ENCODE measurements around the gene HDAC4. TPM values are rescaled to one million over a fixed set of nuclear protein-coding genes. Genes with fewer than 3 reads are reported as not detected.

The HDAC4 gene
- polyA plus RNA-seq, 1 experiment, result 4.4 TPM

DNA sequence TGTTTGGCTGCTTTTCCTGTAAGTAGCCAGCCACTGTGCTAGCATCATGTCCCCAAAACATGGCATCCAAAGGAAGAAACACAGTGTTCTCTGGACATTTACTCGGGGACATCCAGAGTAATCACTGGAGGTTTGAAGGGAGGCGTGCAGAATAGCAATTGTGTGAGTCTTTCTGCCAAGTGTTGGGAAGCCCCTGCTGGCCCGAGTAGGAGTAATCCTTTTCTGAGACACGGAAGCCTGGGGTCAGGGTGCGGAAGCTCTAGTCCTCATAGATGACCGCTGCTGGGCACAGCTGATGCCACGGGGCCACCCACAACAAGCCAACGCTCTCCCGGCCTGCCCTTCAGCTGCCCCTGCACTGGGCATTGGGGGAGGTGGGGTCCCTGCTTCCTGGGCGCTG, 24.8 kb upstream of the HDAC4 start:
- Histone ChIP-seq H3K27me3 (ENCODE audit: control insufficient read depth, insufficient read depth, low read length) (peaks cover 3% of the 10 kb centered on the region; the same call in 1 of the 2 replicates), H3K36me3 (ENCODE audit: control insufficient read depth, insufficient read depth, low read length) (no peaks in the 10 kb centered on the region), H3K4me3 (ENCODE audit: low read depth, low read length) (no peak overlapping the region)
- DNase-seq (ENCODE audit: low read depth), result no peak
- ChIA-PET POLR2A (no interaction called here), CTCF (interaction anchor here (0.7 to 1.2 kb wide), 2 partner anchors 15 to 281 kb away, joined by 3 read pairs; no protein-coding TSS in a partner anchor)
- TF ChIP-seq, protein P1, sequence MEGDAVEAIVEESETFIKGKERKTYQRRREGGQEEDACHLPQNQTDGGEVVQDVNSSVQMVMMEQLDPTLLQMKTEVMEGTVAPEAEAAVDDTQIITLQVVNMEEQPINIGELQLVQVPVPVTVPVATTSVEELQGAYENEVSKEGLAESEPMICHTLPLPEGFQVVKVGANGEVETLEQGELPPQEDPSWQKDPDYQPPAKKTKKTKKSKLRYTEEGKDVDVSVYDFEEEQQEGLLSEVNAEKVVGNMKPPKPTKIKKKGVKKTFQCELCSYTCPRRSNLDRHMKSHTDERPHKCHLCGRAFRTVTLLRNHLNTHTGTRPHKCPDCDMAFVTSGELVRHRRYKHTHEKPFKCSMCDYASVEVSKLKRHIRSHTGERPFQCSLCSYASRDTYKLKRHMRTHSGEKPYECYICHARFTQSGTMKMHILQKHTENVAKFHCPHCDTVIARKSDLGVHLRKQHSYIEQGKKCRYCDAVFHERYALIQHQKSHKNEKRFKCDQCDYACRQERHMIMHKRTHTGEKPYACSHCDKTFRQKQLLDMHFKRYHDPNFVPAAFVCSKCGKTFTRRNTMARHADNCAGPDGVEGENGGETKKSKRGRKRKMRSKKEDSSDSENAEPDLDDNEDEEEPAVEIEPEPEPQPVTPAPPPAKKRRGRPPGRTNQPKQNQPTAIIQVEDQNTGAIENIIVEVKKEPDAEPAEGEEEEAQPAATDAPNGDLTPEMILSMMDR (IDR thresholded peaks at IDR 0.05; ENCODE audit: insufficient read depth, low read depth, low read length), result no peak

DNA sequence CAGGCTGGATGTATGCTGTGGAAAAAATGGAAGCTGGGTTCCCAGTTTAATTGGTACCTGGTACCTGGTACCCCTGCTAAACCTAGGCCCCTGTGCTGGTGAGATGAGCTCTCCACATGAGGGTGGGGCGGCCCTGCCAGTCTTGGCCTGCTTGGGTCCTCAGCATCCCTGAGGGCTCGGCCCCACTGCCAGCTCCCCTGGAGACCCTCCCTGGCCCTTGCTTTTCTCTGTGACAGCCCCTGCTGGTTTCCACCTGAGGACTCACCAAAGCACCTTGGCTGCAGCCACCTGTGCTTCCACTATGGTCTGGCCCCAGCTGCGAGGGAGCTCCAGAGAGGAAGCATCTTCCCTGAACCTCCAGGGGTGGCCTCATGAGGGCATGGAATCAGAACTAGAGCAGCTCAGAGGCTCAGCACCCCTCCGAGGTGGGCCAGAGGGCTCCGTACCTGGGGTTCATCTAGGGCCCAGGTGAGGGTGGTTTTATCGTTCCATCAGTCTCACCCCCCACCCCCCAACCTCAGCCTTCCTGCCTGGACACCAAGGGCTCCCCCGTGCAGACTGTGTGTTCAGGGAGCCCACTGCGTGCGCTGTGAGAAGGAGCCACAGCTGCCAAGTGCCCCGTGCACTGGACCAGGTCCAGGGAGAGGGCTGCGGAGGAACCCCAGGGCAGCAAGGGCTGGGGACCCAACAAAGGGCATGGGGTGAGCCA, 23.7 kb upstream of the HDAC4 start:
- CTCF ChIA-PET, result interaction anchor here (1.1 kb wide), 1 partner anchor 499 kb away, joined by 3 read pairs; no protein-coding TSS in a partner anchor
- TF ChIP-seq, protein P1 (IDR thresholded peaks at IDR 0.05; ENCODE audit: insufficient read depth, low read depth, low read length), result no peak
- Histone ChIP-seq H3K27me3 (ENCODE audit: control insufficient read depth, insufficient read depth, low read length) (peaks cover 3% of the 10 kb centered on the region; the same call in 1 of the 2 replicates), H3K4me3 (ENCODE audit: low read depth, low read length) (no peak overlapping the region), H3K36me3 (ENCODE audit: control insufficient read depth, insufficient read depth, low read length) (no peaks in the 10 kb centered on the region)
- no peak for DNase-seq (ENCODE audit: low read depth)
- POLR2A ChIA-PET, result no interaction called here

DNA sequence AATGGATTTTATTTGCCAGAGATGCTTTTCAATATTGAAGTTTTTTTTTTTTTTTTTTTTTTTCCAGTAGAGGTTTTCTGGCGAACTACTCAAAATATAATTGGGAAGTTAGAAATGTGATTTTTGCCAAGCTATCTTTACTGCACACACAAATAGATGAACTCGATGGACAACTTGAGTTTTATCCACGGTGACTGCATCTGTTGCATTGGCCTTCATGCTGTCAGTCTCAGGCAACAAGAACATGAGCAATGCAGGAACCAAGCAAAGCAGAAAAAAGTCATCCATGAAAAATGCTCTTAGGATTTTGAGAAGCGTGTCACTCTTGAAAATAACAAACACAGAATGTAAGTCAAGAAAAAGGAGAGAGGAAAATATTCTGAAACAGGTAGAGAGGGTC, 22.7 kb upstream of the HDAC4 start:
- TF ChIP-seq, protein P1 (IDR thresholded peaks at IDR 0.05; ENCODE audit: insufficient read depth, low read depth, low read length), result no peak
- CTCF ChIA-PET, result no interaction called here

DNA sequence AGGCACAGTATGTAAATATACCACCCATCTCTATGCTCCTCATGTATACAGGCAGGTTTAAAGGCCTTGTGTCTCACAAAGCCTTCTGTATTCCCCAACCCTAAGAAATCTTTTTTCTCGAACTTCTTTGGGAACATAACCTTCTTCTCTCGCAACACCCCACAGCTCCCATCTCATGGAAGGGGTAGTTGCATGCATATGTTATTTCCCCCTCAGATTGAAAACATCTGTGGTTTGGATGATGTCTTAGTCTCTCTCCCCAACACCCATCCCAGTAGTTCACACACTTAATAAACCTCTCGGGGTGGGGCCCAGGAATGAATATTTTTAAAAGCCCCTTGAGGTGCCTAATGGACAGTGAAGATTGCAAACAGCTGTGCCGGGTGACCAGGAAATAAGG, 21.0 kb upstream of the HDAC4 start:
- CTCF ChIA-PET, result no interaction called here
- H3K4me3 ChIP-seq (ENCODE audit: low read depth, low read length), result no peak overlapping the region
- DNase-seq (ENCODE audit: low read depth), result no peak
- peaks cover 3% of the 10 kb centered on the region; the same call in 1 of the 2 replicates for H3K27me3 ChIP-seq (ENCODE audit: control insufficient read depth, insufficient read depth, low read length)
- POLR2A ChIA-PET, result no interaction called here
- H3K36me3 ChIP-seq (ENCODE audit: control insufficient read depth, insufficient read depth, low read length), result no peaks in the 10 kb centered on the region
- TF ChIP-seq, protein P1 (IDR thresholded peaks at IDR 0.05; ENCODE audit: insufficient read depth, low read depth, low read length), result no peak

More for the DNA sequence above, 22.7 kb upstream of the HDAC4 start:
- DNase-seq (ENCODE audit: low read depth), result no peak
- POLR2A ChIA-PET, result no interaction called here
- Histone ChIP-seq H3K36me3 (ENCODE audit: control insufficient read depth, insufficient read depth, low read length) (no peaks in the 10 kb centered on the region), H3K4me3 (ENCODE audit: low read depth, low read length) (no peak overlapping the region), H3K27me3 (ENCODE audit: control insufficient read depth, insufficient read depth, low read length) (peaks cover 3% of the 10 kb centered on the region; the same call in 1 of the 2 replicates)

DNA sequence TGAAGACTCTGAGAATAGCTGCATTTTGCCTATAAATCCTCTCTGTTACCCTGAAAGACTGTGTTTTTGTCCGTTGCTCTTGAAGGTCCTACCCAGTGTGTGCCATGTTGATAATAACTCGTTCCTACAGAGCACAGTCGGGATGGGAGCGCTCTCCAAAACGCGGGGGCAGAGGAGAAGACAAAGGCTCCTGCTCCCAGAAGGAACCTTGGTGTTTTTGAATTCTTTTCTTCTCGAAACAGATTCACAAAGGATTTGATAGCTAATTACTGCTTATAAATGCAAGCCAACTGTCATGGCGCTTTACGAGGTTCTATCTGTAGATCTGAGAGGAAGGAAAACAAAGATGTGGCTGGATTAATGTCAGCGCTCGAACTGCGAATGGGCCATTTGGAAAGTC, 19.3 kb upstream of the HDAC4 start:
- ChIA-PET POLR2A (no interaction called here), CTCF (no interaction called here)
- TF ChIP-seq, protein P1 (IDR thresholded peaks at IDR 0.05; ENCODE audit: insufficient read depth, low read depth, low read length), result no peak
- no peak overlapping the region for H3K4me3 ChIP-seq (ENCODE audit: low read depth, low read length)
- DNase-seq (ENCODE audit: low read depth), result no peak
- H3K36me3 ChIP-seq (ENCODE audit: control insufficient read depth, insufficient read depth, low read length), result no peaks in the 10 kb centered on the region
- H3K27me3 ChIP-seq (ENCODE audit: control insufficient read depth, insufficient read depth, low read length), result no peaks in the 10 kb centered on the region; the same call in 1 of the 2 replicates
